K562 (cell line): Measurements from ENCODE around the gene AIDA. TPM values are rescaled to one million over a fixed set of nuclear protein-coding genes. Genes with fewer than 3 reads are reported as not detected.

Source experiments
- ATAC-seq: fragments of 200-7000 bp; cut with Tn5 transposase; 3 replicates; pipeline ENCODE4 v1.9.1; 2020; ENCODE audit warnings: moderate library complexity
- BruUV-seq: library from RNA; stranded (reverse); fragments of 400-500 nt; replicated peaks from 2 replicates; lab custom pipeline; 2021; lab: Mats Ljungman, UMichigan
- CTCF ChIA-PET: fragments of 300-600 bp; formaldehyde crosslinking; extraction: SDS; loops from one replicate; lab custom pipeline; 2021; ENCODE audit warnings: low intra/inter-chr PET ratio; lab: Yijun Ruan, JAX
- POLR2A ChIA-PET: fragments of 300-600, 350-650 bp; sonication (Branson Sonifier 250); formaldehyde crosslinking; extraction: SDS; loops from one replicate; lab custom pipeline; 2021; ENCODE audit warnings: antibody characterized with exemption, inconsistent platforms; lab: Yijun Ruan, JAX
- DNase-seq, 4 experiments: peaks; one replicate each; pipeline versions ENCODE4 v3.0.0 to v3.0.0-alpha.2; 2011 to 2018; ENCODE audit warnings: low spot score in 3 of 4, mixed read lengths in 3 of 4; ENCODE audit errors: extremely low read depth in 1 of 4
- FAIRE-seq: peaks from 2 replicates; lab custom pipeline; 2011; peaks lifted over from hg19 to GRCh38; lab: Jason Lieb, UNC
- H2AFZ ChIP-seq: 2 replicates; pipeline ENCODE4 v1.6.0; 2011; ENCODE audit warnings: low read depth, low read length, control low read depth, inconsistent platforms
- H3K27ac ChIP-seq: fragments of 200-600 bp; 3 replicates; pipeline ENCODE4 v1.8.0; 2011; ENCODE audit warnings: low read depth, mild to moderate bottlenecking, control low read depth, inconsistent platforms, low read length, moderate library complexity, mixed read lengths; ENCODE audit errors: extremely low read depth
- H3K27me3 ChIP-seq, 2 experiments: fragments of 300-600 bp in 1 of 2; 2 replicates in 1 of 2; 3 replicates in 1 of 2; pipeline versions ENCODE4 v1.6.0 to v1.8.0; 2011; ENCODE audit warnings: inconsistent platforms in 2 of 2, low read length in 2 of 2, mild to moderate bottlenecking in 1 of 2, mixed read lengths in 1 of 2, moderate library complexity in 1 of 2; ENCODE audit not compliant: control insufficient read depth in 2 of 2, insufficient read depth in 2 of 2
- H3K36me3 ChIP-seq: fragments of 300-600 bp; 3 replicates; pipeline ENCODE4 v1.8.0; 2011; ENCODE audit warnings: mild to moderate bottlenecking, low read length, inconsistent platforms; ENCODE audit not compliant: control insufficient read depth, insufficient read depth
- H3K4me1 ChIP-seq, 2 experiments: fragments of 200-600 bp in 1 of 2; replicated peaks in 1 of 2; 2 replicates in 1 of 2; 3 replicates in 1 of 2; pipeline versions ENCODE4 v1.5.1 to v1.8.0; 2011; ENCODE audit warnings: inconsistent platforms in 2 of 2, low read length in 2 of 2, mild to moderate bottlenecking in 1 of 2, mixed read lengths in 1 of 2, moderate library complexity in 1 of 2; ENCODE audit not compliant: control insufficient read depth in 2 of 2, insufficient read depth in 2 of 2
- H3K4me2 ChIP-seq: 2 replicates; pipeline ENCODE4 v1.6.1; 2011; ENCODE audit warnings: low read length, control low read depth, inconsistent platforms, mixed read lengths; ENCODE audit not compliant: insufficient read depth
- H3K4me3 ChIP-seq: fragments of 200-600 bp; sonication (generic), shearing (Covaris generic); 2 replicates; pipeline ENCODE4 v1.5.1; 2016; ENCODE audit warnings: control low read depth, inconsistent platforms
- H3K79me2 ChIP-seq: fragments of 200-600 bp; 3 replicates; pipeline ENCODE4 v1.8.0; 2011; ENCODE audit warnings: low read length, inconsistent platforms; ENCODE audit not compliant: control insufficient read depth, insufficient read depth
- H3K9ac ChIP-seq, 2 experiments: 2 replicates each; pipeline versions ENCODE4 v1.6.0 to v1.6.1; 2011; ENCODE audit warnings: low read depth in 2 of 2, low read length in 2 of 2, control low read depth in 1 of 2, inconsistent platforms in 1 of 2, mild to moderate bottlenecking in 1 of 2, mixed read lengths in 1 of 2; ENCODE audit not compliant: insufficient read depth in 1 of 2
- H3K9me1 ChIP-seq: one replicate; pipeline ENCODE4 v1.6.0; 2011; ENCODE audit warnings: inconsistent platforms, mild to moderate bottlenecking, low read length, moderate library complexity; ENCODE audit not compliant: control insufficient read depth, insufficient read depth
- H3K9me3 ChIP-seq: replicated peaks from 2 replicates; pipeline ENCODE4 v1.5.1; 2011; ENCODE audit warnings: low read depth, low read length, inconsistent platforms; ENCODE audit not compliant: control insufficient read depth, insufficient read depth
- H4K20me1 ChIP-seq: replicated peaks from 2 replicates; pipeline ENCODE4 v1.6.1; 2011; ENCODE audit warnings: low read length, inconsistent platforms, mixed read lengths; ENCODE audit not compliant: control insufficient read depth, insufficient read depth
- L3MBTL2 ChIP-seq: fragments of 450-650 bp; IDR thresholded peaks from 2 replicates; pipeline ENCODE4 v1.6.1; 2016; ENCODE audit warnings: mild to moderate bottlenecking, moderate library complexity
- ZNF140 ChIP-seq: fragments of 250-450 bp; sonication (Bioruptor Pico); IDR thresholded peaks from 2 replicates; pipeline ENCODE4 v1.8.0; 2021; ENCODE audit warnings: moderate library complexity, mild to moderate bottlenecking, inconsistent platforms
- WGBS: fragments of 100-300 bp; shearing (Covaris generic); methylation state at CpG from one replicate; pipeline ENCODE4 v1.1.6; 2016; ENCODE audit warnings: low coverage, mixed read lengths; ENCODE audit not compliant: insufficient coverage; ENCODE audit errors: missing lambda C conversion rate; 5-methylcytosine and 5-hydroxymethylcytosine counted together
- in situ Hi-C: fragments of 300-500 bp; cut with MboI; formaldehyde crosslinking; loops from 4 replicates; pipeline ENCODE4 v1.15.0; 2018; ENCODE audit warnings: inconsistent platforms, mixed read lengths
- intact Hi-C: fragments of 100-400 bp; cut with micrococcal nuclease; formaldehyde crosslinking; loops from 2 replicates; pipeline ENCODE4 v1.14.2; 2022
- polyA plus RNA-seq, 8 experiments: library from polyadenylated mRNA; depleted of rRNA in 4 of 8; stranded (reverse) in 5 of 8; unstranded in 3 of 8; fragments of >200 nt; fragmentation: Nextera tagmentation in 2 of 8; fragmentation: Illumina TruSeq in 1 of 8; extraction: Ambion mirVana in 2 of 8; extraction: Trizol in 1 of 8; gene quantifications; 2 replicates each; pipeline versions ENCODE4 v1.2.1 to v1.2.3, GENCODE V29; 2011 to 2014; ENCODE audit warnings: inconsistent platforms in 1 of 8, missing spikeins in 1 of 8
- total RNA-seq, 7 experiments: library from RNA; depleted of rRNA in 6 of 7; stranded (reverse); fragments of >200 nt in 6 of 7; fragmentation: Illumina TruSeq in 2 of 7; extraction: Trizol in 2 of 7; gene quantifications; 2 replicates each; pipeline versions ENCODE4 v1.2.1 to v1.2.3, GENCODE V29; 2011 to 2021; ENCODE audit warnings: low replicate concordance in 1 of 7
- TF ChIP-seq, protein P1 (sequence below): fragments of 450-650 bp; IDR thresholded peaks from 2 replicates; pipeline ENCODE4 v1.6.1; 2016; ENCODE audit warnings: borderline replicate concordance
- TF ChIP-seq, protein P2 (sequence below), 2 experiments: fragments of 450-650 bp; conservative IDR thresholded peaks; 2 replicates each; pipeline ENCODE4 v1.6.1; 2017; ENCODE audit warnings: mild to moderate bottlenecking in 2 of 2, moderate library complexity in 2 of 2
- TF ChIP-seq, protein P3 (sequence below): fragments of 450-650 bp; formaldehyde crosslinking; IDR thresholded peaks from 2 replicates; pipeline ENCODE4 v1.4.0; 2022; ENCODE audit warnings: missing genetic modification characterization
- TF ChIP-seq, protein P4 (sequence below): fragments of 200-800 bp; sonication (Bioruptor generic); IDR thresholded peaks from 2 replicates; pipeline ENCODE4 v1.6.1; 2016; ENCODE audit warnings: missing genetic modification characterization, missing compliant biosample characterization

AIDA gene
- total and polyA plus RNA-seq, 9 of the 15 experiments (the other 6 are each of a cell fraction or from before 2014, with no cell fraction given), result 18.2 to 77.9 (median 24.9) TPM

DNA sequence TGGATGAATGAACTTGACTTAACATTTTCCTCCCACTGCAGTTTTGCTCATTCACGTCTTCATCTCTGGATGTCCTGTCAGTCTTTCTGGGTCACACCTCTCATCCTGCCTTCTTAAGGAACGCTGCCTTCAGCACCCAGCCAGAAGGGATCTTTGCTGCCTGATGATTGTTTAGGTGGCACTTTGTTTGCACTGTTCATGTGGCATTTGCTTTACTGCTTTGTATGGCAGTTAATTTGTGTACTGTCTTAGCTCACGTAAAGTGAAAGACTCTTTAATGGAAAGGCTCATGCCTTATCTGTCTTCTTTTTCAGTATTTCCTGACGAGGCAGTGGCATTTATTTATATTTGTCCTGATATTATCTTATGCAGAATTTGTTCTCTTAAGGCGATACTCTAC, 89.5 kb downstream of the AIDA start:
- peaks cover 8% of the 10 kb centered on the region in 2 experiments; a peak in 4 of 5 replicates for H3K4me1 ChIP-seq
- intact Hi-C loops (no loop called here), in situ Hi-C loops (no loop called here)
- no peak for ATAC-seq
- H3K27me3 ChIP-seq, result no peaks in the 10 kb centered on the region
- H3K9ac ChIP-seq, result no peak overlapping the region
- ChIA-PET POLR2A (interaction anchor here (1.4 kb wide), 1 partner anchor 11 kb away, joined by 5 read pairs; no protein-coding TSS in a partner anchor), CTCF (interaction anchor here (0.7 kb wide), 1 partner anchor 26 kb away, joined by 3 read pairs; no protein-coding TSS in a partner anchor)
- no peak for DNase-seq
- H3K4me2 ChIP-seq, result no peak overlapping the region
- H3K79me2 ChIP-seq, result peaks cover 34% of the 10 kb centered on the region
- peaks cover 13% of the 10 kb centered on the region for H4K20me1 ChIP-seq
- no peaks in the 10 kb centered on the region for H3K9me1 ChIP-seq
- no peak overlapping the region for H2AFZ ChIP-seq
- BruUV-seq, result no TSS peak
- 83% methylated on average over 5 of the region's 5 CpGs for WGBS
- no peak for FAIRE-seq
- no peak overlapping the region for H3K4me3 ChIP-seq
- TF ChIP-seq, protein P1, sequence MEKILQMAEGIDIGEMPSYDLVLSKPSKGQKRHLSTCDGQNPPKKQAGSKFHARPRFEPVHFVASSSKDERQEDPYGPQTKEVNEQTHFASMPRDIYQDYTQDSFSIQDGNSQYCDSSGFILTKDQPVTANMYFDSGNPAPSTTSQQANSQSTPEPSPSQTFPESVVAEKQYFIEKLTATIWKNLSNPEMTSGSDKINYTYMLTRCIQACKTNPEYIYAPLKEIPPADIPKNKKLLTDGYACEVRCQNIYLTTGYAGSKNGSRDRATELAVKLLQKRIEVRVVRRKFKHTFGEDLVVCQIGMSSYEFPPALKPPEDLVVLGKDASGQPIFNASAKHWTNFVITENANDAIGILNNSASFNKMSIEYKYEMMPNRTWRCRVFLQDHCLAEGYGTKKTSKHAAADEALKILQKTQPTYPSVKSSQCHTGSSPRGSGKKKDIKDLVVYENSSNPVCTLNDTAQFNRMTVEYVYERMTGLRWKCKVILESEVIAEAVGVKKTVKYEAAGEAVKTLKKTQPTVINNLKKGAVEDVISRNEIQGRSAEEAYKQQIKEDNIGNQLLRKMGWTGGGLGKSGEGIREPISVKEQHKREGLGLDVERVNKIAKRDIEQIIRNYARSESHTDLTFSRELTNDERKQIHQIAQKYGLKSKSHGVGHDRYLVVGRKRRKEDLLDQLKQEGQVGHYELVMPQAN, result no peak
- TF ChIP-seq, protein P2, sequence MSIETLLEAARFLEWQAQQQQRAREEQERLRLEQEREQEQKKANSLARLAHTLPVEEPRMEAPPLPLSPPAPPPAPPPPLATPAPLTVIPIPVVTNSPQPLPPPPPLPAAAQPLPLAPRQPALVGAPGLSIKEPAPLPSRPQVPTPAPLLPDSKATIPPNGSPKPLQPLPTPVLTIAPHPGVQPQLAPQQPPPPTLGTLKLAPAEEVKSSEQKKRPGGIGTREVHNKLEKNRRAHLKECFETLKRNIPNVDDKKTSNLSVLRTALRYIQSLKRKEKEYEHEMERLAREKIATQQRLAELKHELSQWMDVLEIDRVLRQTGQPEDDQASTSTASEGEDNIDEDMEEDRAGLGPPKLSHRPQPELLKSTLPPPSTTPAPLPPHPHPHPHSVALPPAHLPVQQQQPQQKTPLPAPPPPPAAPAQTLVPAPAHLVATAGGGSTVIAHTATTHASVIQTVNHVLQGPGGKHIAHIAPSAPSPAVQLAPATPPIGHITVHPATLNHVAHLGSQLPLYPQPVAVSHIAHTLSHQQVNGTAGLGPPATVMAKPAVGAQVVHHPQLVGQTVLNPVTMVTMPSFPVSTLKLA (conservative IDR thresholded peaks at IDR 0.05), result no peak
- TF ChIP-seq L3MBTL2 (no peak), ZNF140 (no peak)
- TF ChIP-seq, protein P3, sequence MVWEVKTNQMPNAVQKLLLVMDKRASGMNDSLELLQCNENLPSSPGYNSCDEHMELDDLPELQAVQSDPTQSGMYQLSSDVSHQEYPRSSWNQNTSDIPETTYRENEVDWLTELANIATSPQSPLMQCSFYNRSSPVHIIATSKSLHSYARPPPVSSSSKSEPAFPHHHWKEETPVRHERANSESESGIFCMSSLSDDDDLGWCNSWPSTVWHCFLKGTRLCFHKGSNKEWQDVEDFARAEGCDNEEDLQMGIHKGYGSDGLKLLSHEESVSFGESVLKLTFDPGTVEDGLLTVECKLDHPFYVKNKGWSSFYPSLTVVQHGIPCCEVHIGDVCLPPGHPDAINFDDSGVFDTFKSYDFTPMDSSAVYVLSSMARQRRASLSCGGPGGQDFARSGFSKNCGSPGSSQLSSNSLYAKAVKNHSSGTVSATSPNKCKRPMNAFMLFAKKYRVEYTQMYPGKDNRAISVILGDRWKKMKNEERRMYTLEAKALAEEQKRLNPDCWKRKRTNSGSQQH, result no peak
- TF ChIP-seq, protein P4, sequence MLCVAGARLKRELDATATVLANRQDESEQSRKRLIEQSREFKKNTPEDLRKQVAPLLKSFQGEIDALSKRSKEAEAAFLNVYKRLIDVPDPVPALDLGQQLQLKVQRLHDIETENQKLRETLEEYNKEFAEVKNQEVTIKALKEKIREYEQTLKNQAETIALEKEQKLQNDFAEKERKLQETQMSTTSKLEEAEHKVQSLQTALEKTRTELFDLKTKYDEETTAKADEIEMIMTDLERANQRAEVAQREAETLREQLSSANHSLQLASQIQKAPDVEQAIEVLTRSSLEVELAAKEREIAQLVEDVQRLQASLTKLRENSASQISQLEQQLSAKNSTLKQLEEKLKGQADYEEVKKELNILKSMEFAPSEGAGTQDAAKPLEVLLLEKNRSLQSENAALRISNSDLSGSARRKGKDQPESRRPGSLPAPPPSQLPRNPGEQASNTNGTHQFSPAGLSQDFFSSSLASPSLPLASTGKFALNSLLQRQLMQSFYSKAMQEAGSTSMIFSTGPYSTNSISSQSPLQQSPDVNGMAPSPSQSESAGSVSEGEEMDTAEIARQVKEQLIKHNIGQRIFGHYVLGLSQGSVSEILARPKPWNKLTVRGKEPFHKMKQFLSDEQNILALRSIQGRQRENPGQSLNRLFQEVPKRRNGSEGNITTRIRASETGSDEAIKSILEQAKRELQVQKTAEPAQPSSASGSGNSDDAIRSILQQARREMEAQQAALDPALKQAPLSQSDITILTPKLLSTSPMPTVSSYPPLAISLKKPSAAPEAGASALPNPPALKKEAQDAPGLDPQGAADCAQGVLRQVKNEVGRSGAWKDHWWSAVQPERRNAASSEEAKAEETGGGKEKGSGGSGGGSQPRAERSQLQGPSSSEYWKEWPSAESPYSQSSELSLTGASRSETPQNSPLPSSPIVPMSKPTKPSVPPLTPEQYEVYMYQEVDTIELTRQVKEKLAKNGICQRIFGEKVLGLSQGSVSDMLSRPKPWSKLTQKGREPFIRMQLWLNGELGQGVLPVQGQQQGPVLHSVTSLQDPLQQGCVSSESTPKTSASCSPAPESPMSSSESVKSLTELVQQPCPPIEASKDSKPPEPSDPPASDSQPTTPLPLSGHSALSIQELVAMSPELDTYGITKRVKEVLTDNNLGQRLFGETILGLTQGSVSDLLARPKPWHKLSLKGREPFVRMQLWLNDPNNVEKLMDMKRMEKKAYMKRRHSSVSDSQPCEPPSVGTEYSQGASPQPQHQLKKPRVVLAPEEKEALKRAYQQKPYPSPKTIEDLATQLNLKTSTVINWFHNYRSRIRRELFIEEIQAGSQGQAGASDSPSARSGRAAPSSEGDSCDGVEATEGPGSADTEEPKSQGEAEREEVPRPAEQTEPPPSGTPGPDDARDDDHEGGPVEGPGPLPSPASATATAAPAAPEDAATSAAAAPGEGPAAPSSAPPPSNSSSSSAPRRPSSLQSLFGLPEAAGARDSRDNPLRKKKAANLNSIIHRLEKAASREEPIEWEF (CRISPR knock-in tag), result no peak
- no peaks in the 10 kb centered on the region for H3K9me3 ChIP-seq
- H3K27ac ChIP-seq, result no peak overlapping the region
- peaks cover 63% of the 10 kb centered on the region for H3K36me3 ChIP-seq
